GM18873 (cell line): ENCODE results near the gene PRPF38A.
"Not testable (repeated sequence)": the region's sequence is repeated elsewhere in the genome, so short reads cannot be mapped to it uniquely, and the experiment has no call there.

Experiments used
- ATAC-seq: cut with Tn5 transposase; IDR thresholded peaks from one replicate; pipeline ENCODE4 v1.9.1; 2021; ENCODE audit warnings: mild to moderate bottlenecking, moderate library complexity, moderate number of reproducible peaks; ENCODE audit not compliant: unreplicated experiment, low FRiP score

Gene PRPF38A, protein sequence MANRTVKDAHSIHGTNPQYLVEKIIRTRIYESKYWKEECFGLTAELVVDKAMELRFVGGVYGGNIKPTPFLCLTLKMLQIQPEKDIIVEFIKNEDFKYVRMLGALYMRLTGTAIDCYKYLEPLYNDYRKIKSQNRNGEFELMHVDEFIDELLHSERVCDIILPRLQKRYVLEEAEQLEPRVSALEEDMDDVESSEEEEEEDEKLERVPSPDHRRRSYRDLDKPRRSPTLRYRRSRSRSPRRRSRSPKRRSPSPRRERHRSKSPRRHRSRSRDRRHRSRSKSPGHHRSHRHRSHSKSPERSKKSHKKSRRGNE

DNA sequence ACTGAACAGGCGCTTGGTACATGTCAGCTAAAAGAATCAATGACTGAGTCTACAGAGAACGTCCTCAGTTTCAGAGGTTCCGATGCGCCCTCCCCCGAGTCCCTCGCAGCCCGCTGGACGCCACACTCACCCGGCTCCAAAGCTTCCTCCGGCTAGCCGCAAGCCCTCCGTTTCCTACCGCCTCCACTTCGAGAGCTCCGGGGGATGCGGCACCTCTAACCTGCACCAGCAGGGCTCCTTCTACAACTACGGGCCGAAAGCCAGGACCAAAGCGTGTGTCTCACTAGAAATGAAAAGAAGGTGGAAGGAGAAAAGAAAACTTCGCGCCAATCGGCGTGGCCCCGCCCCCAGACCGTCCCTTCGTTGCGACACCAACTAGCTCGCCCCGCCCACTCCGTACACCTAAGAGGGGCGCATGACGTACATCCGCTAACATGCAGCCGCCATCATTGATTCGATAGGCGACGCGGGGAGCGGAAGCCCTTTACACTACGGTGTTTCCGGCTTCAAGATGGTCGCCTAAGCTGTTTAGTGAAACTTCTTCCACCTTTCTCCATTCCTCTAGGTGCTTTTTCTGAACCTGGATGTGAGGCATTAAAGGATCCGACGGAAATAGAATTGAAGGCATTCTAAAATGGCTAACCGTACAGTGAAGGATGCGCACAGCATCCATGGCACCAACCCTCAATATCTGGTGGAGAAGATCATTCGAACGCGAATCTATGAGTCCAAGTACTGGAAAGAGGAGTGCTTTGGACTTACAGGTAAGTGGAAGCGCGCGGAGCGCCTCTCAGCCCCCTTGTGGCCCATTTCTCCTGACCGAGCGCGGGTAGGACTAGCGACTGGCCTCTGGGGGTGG, at the start of gene PRPF38A, which contains the start of gene ORC1:
Gene PRPF38A (plus strand): TSS at position 487 of the 859 bp plus-strand sequence. CDS start 148 bp downstream, at position 635.
Gene ORC1 (minus strand): TSS at position 308 of the 859 bp plus-strand sequence. CDS start 2,200 bp downstream, outside the sequence.
- peak; percentile 81 for ATAC-seq

DNA sequence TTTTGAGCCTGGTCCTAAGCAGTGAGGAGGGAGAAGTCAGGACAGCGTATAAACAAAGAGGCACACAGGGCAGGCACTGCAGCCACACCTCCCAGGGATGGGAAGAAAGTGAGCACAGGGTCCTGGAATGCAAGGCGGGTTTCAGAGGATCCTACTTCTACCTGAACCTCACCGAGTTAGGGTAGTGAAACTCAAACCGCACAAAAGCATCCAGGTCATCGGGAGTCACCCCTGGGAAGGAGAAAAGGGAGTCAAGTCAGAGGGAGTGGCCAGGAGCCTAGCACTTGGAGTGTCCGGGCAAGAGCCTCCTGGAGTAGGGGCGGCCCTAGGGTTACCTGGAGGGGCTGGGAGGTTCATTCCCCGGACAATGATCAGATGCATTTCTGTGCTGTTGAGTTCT, 49.0 kb upstream of the PRPF38A start:
- ATAC-seq, result no peak

DNA sequence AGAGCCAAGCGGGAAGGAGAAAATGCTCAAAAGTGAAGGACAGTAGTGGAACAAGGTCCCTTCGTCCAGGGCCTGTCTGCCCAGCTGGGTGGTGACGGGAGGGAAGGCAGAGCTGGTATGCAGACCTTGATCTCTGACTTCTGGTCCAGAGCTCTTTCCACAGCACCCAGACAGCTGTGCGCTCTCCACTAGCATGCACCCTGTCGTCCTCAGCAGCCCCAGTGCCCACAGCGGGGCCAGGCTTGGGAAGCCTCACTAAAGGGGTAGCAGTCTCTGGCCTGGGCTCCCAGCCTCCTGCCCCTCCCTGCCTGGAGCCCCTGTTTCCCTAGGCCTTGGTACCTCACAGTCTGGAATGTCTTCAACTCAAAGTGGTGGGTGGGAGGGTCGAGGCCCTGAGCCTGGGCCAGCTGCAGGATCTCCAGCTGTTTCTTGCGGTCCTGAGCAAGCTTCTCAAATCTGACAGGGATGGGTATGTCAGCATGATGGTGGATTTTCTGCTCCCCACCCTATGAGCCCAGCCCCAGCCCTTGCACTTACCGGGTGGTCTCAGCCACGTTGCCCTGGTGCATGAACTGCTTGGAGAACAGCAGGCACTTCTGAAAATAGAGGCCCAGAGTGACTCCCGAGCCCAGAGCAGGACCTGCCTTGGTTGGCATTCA, 48.4 kb upstream of the PRPF38A start:
- ATAC-seq, result no peak

DNA sequence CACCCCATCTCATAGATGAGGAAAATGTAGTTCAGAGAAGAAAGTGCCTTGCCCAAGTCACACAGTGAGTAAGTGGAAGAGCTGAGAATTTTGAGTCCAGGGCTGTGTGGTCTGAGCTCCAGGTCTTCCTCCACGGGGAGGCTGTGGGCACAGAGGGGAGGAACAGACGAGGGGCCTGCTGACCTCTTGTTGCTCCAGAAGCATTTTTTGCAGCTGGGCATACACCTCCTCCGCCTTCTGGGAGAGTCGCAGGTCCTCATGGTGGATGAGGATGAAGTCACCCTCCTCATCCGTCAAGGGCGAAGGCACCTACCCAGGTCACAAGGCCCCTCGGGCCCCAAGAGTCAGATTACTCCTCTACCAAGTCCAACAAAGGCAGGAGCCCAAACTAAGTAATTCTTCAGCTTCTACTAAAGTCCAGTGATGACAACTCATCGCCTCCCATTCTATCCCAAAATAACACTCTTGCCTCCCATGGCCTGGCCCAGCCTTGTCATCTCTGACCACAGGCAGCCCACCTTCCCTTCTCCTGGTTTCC, 47.5 kb upstream of the PRPF38A start:
- no peak for ATAC-seq

DNA sequence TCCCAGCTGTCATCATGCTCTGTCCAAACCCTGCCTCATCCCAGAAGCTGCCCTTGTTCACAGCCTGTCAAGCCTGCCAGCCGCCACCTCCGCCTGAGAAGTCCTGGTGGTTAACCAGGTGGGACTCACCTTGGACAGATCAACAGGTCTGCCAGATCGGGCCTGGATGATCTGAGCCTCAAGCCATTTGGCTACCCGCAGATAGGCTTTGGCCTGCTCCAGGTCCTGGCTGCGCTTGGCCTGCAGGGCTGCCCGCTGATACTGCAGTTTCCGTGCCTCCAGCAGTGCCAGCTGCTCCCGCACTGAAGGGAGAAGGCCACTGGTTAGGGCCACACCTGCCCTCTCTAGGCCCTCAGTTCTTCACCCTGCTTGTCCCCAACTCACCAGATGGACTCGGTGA, 47.0 kb upstream of the PRPF38A start:
- ATAC-seq, result no peak

DNA sequence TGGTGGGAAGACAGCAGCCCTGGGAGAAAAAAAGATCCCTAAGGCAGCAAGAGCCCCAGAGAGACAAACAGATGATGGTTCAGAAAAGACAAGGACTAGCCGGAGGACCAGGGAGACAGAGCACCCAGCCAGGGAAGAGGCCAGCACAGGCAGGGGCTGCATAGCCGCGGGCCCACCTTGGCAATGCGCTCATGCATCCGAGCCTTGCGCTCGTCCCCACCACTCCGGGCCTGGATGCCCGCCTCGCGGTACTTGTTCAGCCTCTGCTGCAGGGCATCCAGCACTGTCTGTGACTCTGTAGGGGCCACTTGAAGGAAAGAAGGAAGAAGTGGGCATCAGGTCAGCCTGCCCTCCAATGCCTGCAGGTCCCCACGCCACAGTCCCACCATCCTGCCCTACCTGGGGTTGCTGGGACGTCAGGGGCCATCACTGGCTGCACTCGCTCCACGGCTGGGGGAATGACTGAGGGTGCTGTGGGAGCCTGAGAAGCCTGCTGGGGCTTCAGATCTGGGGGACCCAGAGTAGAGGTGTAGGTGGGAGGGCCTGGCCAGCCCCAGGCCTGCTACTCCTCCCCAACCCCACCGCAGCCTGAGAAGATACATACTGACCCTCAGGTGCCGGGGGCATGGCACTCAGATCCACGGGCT, 45.4 kb upstream of the PRPF38A start:
- no peak for ATAC-seq

DNA sequence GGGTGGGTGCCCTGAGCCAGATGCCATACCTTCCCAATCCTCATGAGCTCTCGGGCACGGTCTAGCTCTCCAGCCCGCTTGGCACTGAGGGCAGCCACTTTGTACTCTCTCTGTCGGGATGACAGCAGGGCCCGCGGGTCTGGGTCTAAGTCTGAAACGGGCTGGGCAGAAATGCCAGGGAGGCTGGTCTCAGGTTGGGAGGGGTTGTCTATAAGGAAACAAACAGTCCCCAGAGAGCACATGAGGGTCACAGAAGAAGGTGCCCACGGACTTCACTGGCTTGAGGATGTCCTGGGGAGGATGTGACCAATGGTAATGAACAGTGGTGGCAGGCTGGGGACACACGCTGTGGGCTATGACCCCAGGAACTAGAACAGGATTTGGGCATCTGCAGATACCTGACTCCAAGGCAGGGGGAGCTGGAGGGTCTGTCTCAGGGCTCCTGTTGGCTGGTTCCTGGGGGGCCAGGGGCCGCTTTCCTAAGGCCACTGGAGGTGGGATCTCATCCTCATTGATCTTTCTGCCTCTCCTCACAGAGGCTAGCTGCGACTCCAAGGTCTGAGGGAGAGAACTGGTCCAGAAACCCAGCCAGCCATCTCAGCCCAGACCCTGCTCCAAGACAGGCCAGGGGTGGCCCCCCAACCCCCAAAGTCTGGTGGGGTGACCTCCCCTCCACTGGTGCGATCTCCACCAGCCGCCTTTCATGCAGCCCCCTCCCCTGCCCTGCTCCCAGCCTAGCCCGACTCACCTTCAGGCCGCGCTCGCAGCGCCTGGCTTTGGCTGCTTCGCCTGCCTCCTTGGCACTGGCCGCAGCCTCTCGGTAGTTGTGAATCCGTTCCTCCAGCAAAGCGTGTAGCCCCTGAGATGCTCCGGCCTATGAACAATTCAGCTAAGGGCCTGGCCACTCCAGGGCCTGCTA, 44.5 kb upstream of the PRPF38A start:
- no peak for ATAC-seq

DNA sequence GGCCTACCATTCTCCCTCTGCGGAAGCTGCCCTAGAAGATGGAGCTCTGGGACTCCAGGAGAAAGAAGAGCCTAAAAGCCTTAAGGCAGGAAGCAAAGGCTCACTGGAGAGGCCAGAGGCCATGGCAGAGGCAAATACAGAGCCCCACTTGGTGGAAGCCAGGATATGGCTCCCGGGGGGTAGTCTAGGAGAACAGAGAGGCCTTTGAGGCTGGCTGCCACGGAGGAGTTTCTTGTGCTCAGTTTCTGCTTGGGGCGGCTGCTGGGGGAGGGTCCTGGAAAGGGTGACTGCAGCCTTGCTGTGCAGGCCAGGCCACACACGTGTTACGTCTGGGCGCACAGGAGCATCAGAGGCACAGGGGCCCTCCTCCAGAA, 43.8 kb upstream of the PRPF38A start:
- ATAC-seq, result no peak

DNA sequence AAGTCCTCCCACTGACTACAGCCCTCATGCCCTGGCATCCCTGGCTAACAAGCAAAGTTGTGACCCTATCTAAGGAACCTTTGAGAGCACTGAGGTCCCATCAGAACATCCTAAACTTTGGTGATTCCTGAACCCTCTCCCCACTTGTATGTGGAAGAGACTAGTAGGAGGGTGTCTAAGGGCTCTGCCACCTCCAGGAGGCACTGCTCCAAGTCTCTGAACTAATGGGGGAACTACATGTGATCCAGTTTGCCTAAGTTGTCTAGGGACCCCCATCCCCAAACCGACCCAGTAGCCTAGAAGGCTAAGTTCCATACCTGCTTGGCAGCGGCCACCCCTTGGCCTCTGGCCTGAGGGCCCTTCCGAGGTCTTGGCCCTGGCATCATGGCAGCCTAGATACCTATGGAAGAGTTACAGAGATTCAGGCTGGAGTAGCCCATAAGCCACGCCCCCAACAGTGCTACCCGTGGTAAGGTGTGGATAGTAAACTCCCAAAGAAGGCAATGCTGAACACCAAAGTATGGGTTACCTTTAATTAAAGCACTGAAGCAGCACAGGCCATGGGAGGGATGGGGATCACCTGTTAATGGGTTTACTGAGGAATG, 40.1 kb upstream of the PRPF38A start:
- no peak for ATAC-seq

DNA sequence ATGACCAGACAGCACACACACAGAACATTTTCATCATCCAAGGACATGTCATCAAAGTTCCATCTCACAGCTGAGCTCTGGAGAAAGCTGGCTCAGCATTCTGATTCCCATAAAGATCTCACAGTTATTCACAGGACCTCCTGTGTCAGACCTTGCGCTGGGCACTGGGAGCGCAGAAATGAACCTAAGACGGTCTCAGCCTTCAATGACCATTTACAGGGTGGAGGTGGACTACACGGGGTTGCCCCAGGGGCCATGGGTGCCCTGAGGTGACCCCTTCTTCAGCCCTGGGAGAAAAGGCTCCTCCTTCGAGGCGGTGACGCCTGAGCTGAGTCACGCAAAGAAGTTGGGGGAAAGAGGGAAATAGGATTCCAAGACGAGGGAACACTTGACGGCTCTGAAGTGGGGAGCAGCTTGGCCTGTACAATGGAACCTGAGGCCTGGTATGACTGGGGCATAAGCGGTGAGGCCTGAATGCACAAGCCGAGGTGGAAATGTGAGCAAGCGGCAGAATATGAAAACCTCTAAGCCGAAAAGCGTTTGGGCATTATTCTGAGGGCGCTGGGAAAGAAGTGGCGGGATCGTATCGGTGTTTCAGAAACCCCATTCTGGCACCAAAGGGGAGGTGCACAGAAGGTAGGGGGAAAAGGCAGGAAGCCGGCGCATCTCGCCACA, 39.2 kb upstream of the PRPF38A start:
- ATAC-seq, result no peak

DNA sequence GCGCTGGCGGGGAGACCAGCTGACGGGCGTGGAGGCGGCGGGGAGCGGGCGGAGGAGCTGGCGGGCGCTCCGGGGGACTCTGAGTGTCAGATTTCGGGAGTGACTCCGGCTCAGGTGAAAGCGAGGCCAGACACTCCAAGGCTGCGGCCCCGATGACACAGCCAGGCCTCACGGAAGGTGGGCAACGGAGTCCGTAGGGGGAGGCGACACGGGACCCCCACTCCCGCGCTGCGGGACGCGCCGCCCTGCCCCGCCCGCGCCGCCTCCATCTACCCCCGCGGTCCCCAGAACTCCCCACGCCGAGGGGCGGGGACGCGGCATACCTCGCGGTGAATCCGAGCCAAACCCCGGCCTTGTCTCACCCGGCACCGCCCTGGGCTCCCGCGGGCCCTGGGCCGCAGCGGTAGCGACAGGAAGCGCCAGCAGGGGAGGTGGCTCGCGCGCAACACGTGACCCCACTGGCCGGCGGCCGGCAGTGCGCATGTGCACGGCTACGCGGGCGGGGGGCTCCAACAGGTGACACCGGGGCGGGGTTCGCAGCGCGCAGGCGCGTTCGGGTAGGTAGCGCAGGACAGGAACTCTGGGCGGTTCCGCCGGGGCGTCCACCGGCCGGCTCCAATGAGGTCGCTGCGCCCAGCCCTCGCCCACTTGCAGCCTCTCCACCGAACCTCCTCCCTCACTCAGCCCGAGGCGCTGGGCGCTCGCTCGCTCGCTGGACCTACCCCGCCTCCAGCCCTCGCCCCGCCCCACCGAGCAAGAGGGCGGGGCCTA, 38.5 kb upstream of the PRPF38A start, which contains the start of gene CC2D1B:
Gene CC2D1B (minus strand): TSS at position 460 of the 771 bp plus-strand sequence. CDS start 1,585 bp downstream, outside the sequence.
- ATAC-seq, result peak; percentile 81

DNA sequence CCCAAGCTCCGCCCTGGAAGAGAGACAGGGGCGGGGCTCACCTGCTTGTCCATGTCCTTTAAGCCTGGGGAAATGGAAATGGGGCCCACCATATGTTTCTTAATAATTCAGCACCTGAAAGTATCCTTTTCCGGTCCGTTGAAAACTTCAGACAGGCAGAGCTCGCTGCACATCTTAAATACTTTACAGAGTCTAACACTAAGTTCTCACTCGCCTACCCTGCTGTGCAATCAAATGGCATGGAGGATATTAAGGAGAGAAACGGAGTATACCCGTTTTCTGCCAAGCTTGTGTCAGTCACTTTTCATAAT, 37.9 kb upstream of the PRPF38A start:
- ATAC-seq, result no peak

DNA sequence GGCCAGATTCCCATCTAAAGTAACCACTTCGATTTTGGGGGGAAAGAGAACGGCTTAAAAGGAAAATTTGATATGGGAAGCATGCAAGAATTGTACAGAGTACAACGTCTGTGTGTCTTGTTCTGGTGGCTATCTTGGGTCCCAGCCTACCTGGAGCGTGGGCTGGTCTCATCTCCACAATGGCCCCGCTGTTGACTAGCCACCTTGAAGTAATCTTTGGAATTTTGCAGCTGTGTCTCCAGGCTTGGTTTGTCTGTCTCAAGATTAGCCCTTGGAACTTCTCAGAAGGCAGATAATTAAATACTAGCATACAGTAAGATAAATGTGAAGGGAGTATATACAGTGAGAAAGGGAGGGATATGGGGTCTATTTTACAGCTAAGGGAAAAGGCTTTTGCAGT, 37.1 kb upstream of the PRPF38A start:
- no peak for ATAC-seq

DNA sequence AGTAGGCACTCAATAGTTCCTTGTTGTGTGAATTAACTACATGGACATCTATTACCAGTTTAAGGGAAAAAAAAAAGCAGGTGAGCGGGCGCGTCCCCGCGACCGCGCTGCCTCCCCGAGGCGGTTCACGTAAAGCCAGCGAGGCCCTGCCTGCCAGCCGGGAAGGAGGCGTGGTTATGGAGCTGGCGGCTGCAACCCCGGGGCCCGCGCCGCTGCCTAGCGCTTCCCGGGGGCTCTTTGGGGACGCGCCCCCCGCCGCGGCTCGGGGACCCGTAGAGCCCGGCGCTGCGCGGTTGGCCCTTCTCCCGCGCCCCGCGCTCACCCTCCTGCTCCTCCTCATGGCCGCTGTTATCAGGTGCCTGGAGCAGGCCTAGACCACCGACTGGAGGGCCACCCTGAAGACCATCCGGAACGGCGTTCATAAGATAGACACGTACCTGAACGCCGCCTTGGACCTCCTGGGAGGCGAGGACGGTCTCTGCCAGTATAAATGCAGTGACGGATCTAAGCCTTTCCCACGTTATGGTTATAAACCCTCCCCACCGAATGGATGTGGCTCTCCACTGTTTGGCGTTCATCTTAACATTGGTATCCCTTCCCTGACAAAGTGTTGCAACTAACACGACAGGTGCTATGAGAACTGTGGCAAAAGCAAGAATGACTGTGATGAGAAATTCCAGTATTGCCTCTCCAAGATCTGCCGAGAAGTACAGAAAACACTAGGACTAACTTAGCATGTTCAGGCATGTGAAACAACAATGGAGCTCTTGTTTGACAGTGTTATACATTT, 35.8 kb upstream of the PRPF38A start:
- no peak for ATAC-seq

DNA sequence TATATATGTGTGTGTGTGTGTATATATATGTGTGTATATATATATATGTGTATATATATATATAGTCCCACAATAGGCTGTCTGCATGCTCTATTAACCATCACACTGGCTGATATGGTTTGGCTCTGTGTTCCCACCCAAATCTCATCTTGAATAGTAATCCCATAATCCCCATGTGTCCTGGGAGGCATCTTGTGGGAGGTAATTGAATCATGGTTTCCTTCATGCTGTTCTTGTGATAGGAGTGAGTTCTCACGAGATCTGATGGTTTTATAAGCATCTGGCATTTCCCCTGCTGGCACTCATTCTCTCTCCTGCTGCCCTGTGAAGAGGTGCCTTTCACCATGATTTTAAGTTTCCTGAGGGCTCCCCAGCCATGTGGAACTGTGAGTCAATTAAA, 34.6 kb upstream of the PRPF38A start:
- ATAC-seq, result not testable (repeated sequence)

DNA sequence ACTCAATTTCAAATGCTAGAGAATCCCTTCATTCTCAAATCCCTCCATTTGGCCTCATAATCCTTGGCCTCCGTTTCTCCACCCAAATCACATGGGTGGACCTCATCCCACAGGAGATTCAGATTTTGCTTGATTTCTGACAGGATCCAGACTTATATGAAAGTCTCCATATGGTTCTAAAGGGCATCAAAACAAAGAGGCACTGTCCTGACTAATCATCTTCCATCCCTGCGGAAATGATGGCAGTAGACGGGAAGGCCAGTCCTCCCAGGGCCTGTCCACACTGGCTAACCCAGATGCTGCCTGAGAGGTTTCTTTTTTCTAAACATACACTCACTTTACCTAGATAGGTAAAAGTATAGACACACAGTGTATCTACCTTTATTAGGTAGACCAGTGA, 19.0 kb upstream of the PRPF38A start:
- ATAC-seq, result no peak

DNA sequence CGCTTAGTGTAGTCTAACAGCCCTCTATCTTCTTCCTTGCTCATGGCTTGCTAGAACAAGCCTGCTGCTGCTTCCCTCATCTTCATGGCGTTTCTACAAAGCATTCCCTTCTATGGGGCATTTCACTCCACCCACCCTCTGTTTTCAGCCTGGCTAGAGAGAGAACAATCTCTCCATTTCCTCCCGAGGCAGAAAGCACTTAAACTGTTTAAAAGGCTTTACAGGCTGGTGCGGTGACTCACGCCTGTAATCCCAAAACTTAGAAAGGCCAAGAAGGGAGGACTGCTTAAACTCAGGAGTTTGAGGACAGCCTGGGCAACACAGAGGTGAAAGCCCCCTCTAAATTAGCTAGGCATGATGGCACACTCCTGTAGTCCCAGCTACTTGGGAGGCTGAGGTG, 17.9 kb upstream of the PRPF38A start:
- ATAC-seq, result no peak
